Hepatocyte (in vitro differentiated cells): ENCODE results near the gene ANO7. TPM values are rescaled to one million over a fixed set of nuclear protein-coding genes. Genes with fewer than 3 reads are reported as not detected.

Experiments
- DNase-seq: peaks from one replicate; pipeline ENCODE4 v3.0.0-alpha.2; 2016; ENCODE audit warnings: low spot score
- H2AFZ ChIP-seq: fragments of 200-600 bp; sonication (generic); 2 replicates; pipeline ENCODE4 v1.6.0; 2016; ENCODE audit warnings: antibody characterized with exemption, mild to moderate bottlenecking
- H3K27ac ChIP-seq: fragments of 200-600 bp; sonication (generic); 2 replicates; pipeline ENCODE4 v1.5.1; 2016; ENCODE audit warnings: mild to moderate bottlenecking
- H3K27me3 ChIP-seq: fragments of 200-600 bp; sonication (generic); 2 replicates; pipeline ENCODE4 v1.6.1; 2016
- H3K36me3 ChIP-seq: fragments of 200-600 bp; sonication (generic); replicated peaks from 2 replicates; pipeline ENCODE4 v1.5.1; 2016; ENCODE audit warnings: low read depth; ENCODE audit not compliant: insufficient read depth
- H3K4me1 ChIP-seq: fragments of 200-600 bp; sonication (generic); 2 replicates; pipeline ENCODE4 v1.5.1; 2016; ENCODE audit warnings: mild to moderate bottlenecking, moderate library complexity; ENCODE audit not compliant: insufficient read depth
- H3K4me2 ChIP-seq: fragments of 200-600 bp; sonication (generic); 2 replicates; pipeline ENCODE4 v1.6.0; 2016
- H3K4me3 ChIP-seq: fragments of 200-600 bp; sonication (generic); 2 replicates; pipeline ENCODE4 v1.5.1; 2016; ENCODE audit warnings: mild to moderate bottlenecking
- H3K79me2 ChIP-seq: fragments of 200-600 bp; sonication (generic); 2 replicates; pipeline ENCODE4 v1.6.0; 2017; ENCODE audit warnings: mild to moderate bottlenecking
- H3K9me2 ChIP-seq: fragments of 200-600 bp; sonication (generic); replicated peaks from 2 replicates; pipeline ENCODE4 v1.6.0; 2017; ENCODE audit warnings: mild to moderate bottlenecking; ENCODE audit not compliant: insufficient read depth
- H3K9me3 ChIP-seq: fragments of 200-600 bp; sonication (generic); 2 replicates; pipeline ENCODE4 v1.5.1; 2016; ENCODE audit warnings: low read depth, mild to moderate bottlenecking
- H4K20me1 ChIP-seq: fragments of 200-600 bp; sonication (generic); 2 replicates; pipeline ENCODE4 v1.6.0; 2016; ENCODE audit warnings: mild to moderate bottlenecking; ENCODE audit not compliant: insufficient read depth, poor library complexity, severe bottlenecking
- EZH2 ChIP-seq: fragments of 200-600 bp; sonication (generic); IDR thresholded peaks from 2 replicates; pipeline ENCODE4 v1.6.1; 2016; ENCODE audit warnings: antibody characterized with exemption, mild to moderate bottlenecking, borderline replicate concordance
- EZH2phosphoT487 ChIP-seq: fragments of 200-600 bp; sonication (generic); IDR thresholded peaks from one replicate; pipeline ENCODE4 v1.6.1; 2018; ENCODE audit warnings: antibody characterized with exemption, mild to moderate bottlenecking, low read depth, moderate library complexity; ENCODE audit not compliant: unreplicated experiment, severe bottlenecking
- WGBS: methylation state at CpG from one replicate; pipeline ENCODE4 v1.1.6; 2016; ENCODE audit warnings: low lambda C conversion rate; ENCODE audit errors: missing lambda C conversion rate; 5-methylcytosine and 5-hydroxymethylcytosine counted together
- polyA plus RNA-seq: library from polyadenylated mRNA; unstranded; fragments of >200 nt; fragmentation: Nextera tagmentation; extraction: Ambion mirVana; gene quantifications from 2 replicates; pipeline ENCODE4 v1.2.1, GENCODE V29; 2016
- total RNA-seq: library from RNA; depleted of rRNA; stranded (reverse); fragments of >200 nt; gene quantifications from 2 replicates; pipeline ENCODE4 v1.2.3, GENCODE V29; 2014
- TF ChIP-seq, protein P1 (sequence below): fragments of 200-600 bp; sonication (generic); IDR thresholded peaks from 2 replicates; pipeline ENCODE4 v1.5.1; 2016; ENCODE audit warnings: antibody characterized with exemption, mild to moderate bottlenecking; ENCODE audit not compliant: poor library complexity

Gene ANO7
- total and polyA plus RNA-seq, 2 experiments from 2014 or later = 1.00 to 1.4 TPM

DNA sequence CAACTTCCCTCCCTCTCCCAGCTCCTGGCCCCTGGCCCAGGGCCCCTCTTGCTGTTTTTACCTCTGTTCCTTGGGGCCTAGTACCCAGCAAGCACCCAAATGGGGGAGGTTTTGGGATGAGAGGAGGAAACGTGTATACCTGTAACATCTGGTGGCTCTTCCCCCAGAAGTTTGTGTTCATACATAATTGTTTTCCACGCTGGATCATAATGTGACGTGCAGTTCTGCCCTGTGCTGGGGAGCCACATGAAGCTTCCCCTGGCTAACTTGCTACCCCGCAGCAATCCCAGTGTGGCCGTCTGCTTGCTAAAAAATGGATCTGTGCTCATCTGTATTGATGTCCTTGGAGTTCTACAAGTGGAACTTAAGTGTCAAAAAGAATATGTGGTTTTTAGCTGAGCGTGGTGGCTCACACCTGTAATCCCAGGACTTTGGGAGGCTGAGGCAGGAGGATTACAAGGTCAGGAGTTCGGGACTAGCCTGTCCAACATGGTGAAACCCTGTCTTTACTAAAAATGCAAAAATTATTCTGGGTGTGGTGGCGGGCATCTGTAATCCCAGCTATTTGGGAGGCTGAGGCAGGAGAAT lies 36.5 kb downstream of the ANO7 start:
- TF ChIP-seq, protein P1, sequence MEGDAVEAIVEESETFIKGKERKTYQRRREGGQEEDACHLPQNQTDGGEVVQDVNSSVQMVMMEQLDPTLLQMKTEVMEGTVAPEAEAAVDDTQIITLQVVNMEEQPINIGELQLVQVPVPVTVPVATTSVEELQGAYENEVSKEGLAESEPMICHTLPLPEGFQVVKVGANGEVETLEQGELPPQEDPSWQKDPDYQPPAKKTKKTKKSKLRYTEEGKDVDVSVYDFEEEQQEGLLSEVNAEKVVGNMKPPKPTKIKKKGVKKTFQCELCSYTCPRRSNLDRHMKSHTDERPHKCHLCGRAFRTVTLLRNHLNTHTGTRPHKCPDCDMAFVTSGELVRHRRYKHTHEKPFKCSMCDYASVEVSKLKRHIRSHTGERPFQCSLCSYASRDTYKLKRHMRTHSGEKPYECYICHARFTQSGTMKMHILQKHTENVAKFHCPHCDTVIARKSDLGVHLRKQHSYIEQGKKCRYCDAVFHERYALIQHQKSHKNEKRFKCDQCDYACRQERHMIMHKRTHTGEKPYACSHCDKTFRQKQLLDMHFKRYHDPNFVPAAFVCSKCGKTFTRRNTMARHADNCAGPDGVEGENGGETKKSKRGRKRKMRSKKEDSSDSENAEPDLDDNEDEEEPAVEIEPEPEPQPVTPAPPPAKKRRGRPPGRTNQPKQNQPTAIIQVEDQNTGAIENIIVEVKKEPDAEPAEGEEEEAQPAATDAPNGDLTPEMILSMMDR = no peak
- TF ChIP-seq EZH2phosphoT487 = no peak
- TF ChIP-seq EZH2 = no peak
- H3K27ac ChIP-seq = no peak overlapping the region
- WGBS = 94% methylated on average over 8 of the region's 8 CpGs
- H3K27me3 ChIP-seq = no peaks in the 10 kb centered on the region
- H3K4me1 ChIP-seq = peaks cover 8% of the 10 kb centered on the region
- DNase-seq = no peak
- no peak overlapping the region for H3K4me2 ChIP-seq
- no peaks in the 10 kb centered on the region for H4K20me1 ChIP-seq
- no peak overlapping the region for H3K4me3 ChIP-seq
- no peaks in the 10 kb centered on the region for H3K36me3 ChIP-seq
- H2AFZ ChIP-seq = no peak overlapping the region
- no peaks in the 10 kb centered on the region for H3K9me2 ChIP-seq
- H3K79me2 ChIP-seq = no peaks in the 10 kb centered on the region
- no peaks in the 10 kb centered on the region for H3K9me3 ChIP-seq

DNA sequence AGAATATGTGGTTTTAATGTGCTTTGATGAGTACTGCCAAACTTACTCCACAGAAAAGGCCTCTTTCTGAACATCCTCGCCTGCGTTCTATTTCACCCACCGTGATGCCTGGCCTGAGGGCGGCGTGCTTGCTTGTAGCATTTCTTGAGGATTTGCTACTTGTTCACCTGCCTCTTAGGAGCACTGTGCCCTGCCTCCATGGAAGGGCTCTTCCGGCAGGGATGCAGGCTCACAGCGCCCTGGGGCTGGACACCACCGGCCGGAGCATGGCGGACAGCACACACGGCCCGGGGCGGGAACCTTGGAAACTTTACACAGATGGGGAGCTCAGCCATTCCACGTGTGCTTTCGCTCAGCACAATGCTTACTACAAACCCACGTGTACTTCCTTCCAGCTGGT lies 37.1 kb downstream of the ANO7 start:
- Histone ChIP-seq H3K9me3 (no peaks in the 10 kb centered on the region), H2AFZ (no peak overlapping the region), H4K20me1 (no peaks in the 10 kb centered on the region), H3K9me2 (no peaks in the 10 kb centered on the region), H3K4me3 (no peak overlapping the region), H3K36me3 (no peaks in the 10 kb centered on the region), H3K79me2 (no peaks in the 10 kb centered on the region), H3K4me1 (peaks cover 8% of the 10 kb centered on the region), H3K4me2 (no peak overlapping the region), H3K27ac (no peak overlapping the region), H3K27me3 (no peaks in the 10 kb centered on the region)
- TF ChIP-seq, protein P1 = no peak
- TF ChIP-seq EZH2 (no peak), EZH2phosphoT487 (no peak)
- 94% methylated on average over 16 of the region's 16 CpGs for WGBS
- DNase-seq = no peak

DNA sequence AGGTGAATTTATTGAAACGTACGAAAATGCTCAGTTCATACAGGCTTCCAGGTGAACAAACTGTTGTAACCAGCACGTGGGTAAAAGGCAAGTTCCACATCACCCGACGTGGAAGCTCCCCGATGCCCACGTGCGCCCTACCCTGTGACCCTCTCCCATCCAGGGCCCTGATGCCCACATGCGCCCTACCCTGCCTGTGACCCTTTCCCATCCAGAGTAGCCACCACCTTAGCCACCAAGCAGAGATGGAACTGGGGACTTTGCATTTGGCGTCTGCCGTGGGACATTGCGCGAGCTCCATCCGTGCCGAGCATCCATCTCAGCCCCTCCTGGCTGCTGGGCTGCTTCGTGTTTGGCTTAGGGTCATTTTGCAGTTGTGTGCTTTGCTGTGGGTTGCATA lies 37.5 kb downstream of the ANO7 start:
- DNase-seq = no peak
- H3K36me3 ChIP-seq = no peaks in the 10 kb centered on the region
- no peak overlapping the region for H3K4me3 ChIP-seq
- WGBS = 96% methylated on average over 16 of the region's 16 CpGs
- H3K27me3 ChIP-seq = no peaks in the 10 kb centered on the region
- no peaks in the 10 kb centered on the region for H3K79me2 ChIP-seq
- no peak overlapping the region for H3K27ac ChIP-seq
- H2AFZ ChIP-seq = no peak overlapping the region
- H4K20me1 ChIP-seq = peaks cover under 1% of the 10 kb centered on the region
- H3K9me2 ChIP-seq = no peaks in the 10 kb centered on the region
- no peak for TF ChIP-seq EZH2phosphoT487
- H3K4me2 ChIP-seq = no peak overlapping the region
- H3K9me3 ChIP-seq = no peaks in the 10 kb centered on the region
- H3K4me1 ChIP-seq = peaks cover 8% of the 10 kb centered on the region

DNA sequence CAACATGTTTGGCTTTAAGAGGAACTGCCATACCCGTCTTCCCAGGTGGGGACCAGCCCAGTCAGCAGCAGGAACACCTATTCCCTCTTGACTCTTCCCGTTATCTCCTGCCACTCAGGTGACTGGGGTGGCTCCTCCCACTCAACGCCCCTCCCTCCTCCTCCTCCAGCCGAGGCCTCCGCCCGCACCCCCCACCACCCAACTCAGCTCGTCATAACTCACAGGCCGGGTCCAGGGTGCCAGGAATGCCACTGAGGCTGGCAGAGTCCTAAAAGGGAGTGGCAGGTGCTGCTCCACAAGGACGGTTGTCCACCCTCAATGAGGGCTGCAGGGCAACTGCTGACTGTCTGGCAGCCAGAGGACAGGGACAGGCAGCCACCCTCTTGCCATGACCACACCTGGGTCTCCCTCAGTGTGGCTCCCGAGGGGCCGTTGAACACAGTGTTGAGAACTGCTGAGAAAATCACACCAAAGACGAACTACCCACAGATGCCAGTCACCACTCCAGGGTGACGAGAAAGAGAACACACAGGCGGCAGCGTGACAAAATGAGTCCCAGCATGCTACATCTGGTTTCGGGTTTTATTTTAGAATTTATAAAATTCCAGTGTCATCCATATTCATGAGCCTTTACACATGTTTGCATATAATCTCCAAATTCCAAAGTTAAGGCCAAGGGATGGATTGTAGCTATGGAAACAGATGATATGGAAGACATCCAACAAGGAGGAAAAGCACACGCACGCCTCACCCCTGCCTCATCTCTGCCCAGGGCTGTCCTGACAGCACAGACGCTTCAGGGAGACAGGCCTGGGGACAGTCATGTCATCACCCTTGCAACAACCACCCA lies 38.5 kb downstream of the ANO7 start:
- no peak for DNase-seq
- no peaks in the 10 kb centered on the region for H3K9me2 ChIP-seq
- no peak overlapping the region for H2AFZ ChIP-seq
- H3K36me3 ChIP-seq = no peaks in the 10 kb centered on the region
- no peaks in the 10 kb centered on the region for H3K9me3 ChIP-seq
- H3K4me3 ChIP-seq = no peak overlapping the region
- H3K4me2 ChIP-seq = no peak overlapping the region
- 87% methylated on average over 18 of the region's 19 CpGs for WGBS
- H3K27ac ChIP-seq = no peak overlapping the region
- peaks cover 10% of the 10 kb centered on the region for H4K20me1 ChIP-seq
- no peaks in the 10 kb centered on the region for H3K79me2 ChIP-seq
- no peak for TF ChIP-seq EZH2phosphoT487
- TF ChIP-seq, protein P1 = no peak
- no peak for TF ChIP-seq EZH2
- no peaks in the 10 kb centered on the region for H3K27me3 ChIP-seq
- H3K4me1 ChIP-seq = peaks cover 8% of the 10 kb centered on the region
